SK-N-SH (cell line): ENCODE data around the gene MDM4. TPM values are rescaled to one million over a fixed set of nuclear protein-coding genes. Genes with fewer than 3 reads are reported as not detected.

Experiments
- CTCF ChIA-PET: fragments of 300-600, 350-600 bp; formaldehyde crosslinking; extraction: SDS; loops from one replicate; lab custom pipeline; 2021; lab: Yijun Ruan, JAX
- POLR2A ChIA-PET: fragments of 350-600 bp; sonication (Branson Sonifier 250); formaldehyde crosslinking; extraction: SDS; loops from one replicate; lab custom pipeline; 2020; ENCODE audit warnings: antibody characterized with exemption, inconsistent platforms; lab: Yijun Ruan, JAX
- DNase-seq: peaks from one replicate; pipeline ENCODE4 v3.0.0; 2012
- H2AFZ ChIP-seq: fragments of 200-600 bp; sonication (generic); 2 replicates; pipeline ENCODE4 v1.8.1; 2016; ENCODE audit warnings: antibody characterized with exemption, mild to moderate bottlenecking, low read depth
- H3F3A ChIP-seq: fragments of 200-600 bp; sonication (generic); replicated peaks from 2 replicates; pipeline ENCODE3; 2016; ENCODE audit warnings: antibody characterized with exemption, mild to moderate bottlenecking; ENCODE audit not compliant: insufficient read depth
- H3K27ac ChIP-seq, 2 experiments: fragments of 200-500 bp in 1 of 2; fragments of 200-600 bp in 1 of 2; sonication (Bioruptor generic) in 1 of 2; sonication (generic), shearing (Covaris generic) in 1 of 2; 2 replicates each; pipeline versions ENCODE4 v1.5.1 to v1.6.1; 2014 to 2016; ENCODE audit warnings: low read depth in 2 of 2, inconsistent platforms in 1 of 2, low read length in 1 of 2, mild to moderate bottlenecking in 1 of 2, mixed read lengths in 1 of 2
- H3K27me3 ChIP-seq: fragments of 200-600 bp; sonication (generic), shearing (Covaris generic); 2 replicates; pipeline ENCODE4 v1.6.1; 2016; ENCODE audit warnings: mixed run types; ENCODE audit not compliant: insufficient read depth
- H3K36me3 ChIP-seq, 2 experiments: fragments of 200-500 bp in 1 of 2; fragments of 200-600 bp in 1 of 2; sonication (Bioruptor generic) in 1 of 2; sonication (generic) in 1 of 2; replicated peaks in 1 of 2; 2 replicates each; pipeline versions ENCODE3 to v1.5.1; 2014 to 2016; ENCODE audit warnings: low read length in 1 of 2, mild to moderate bottlenecking in 1 of 2; ENCODE audit not compliant: insufficient read depth in 2 of 2, control insufficient read depth in 1 of 2
- H3K4me1 ChIP-seq, 2 experiments: fragments of 200-500 bp in 1 of 2; fragments of 200-600 bp in 1 of 2; sonication (Bioruptor generic) in 1 of 2; sonication (generic), shearing (Covaris generic) in 1 of 2; 2 replicates each; pipeline versions ENCODE4 v1.5.1 to v1.6.1; 2014 to 2016; ENCODE audit warnings: low read depth in 1 of 2, low read length in 1 of 2, mixed run types in 1 of 2; ENCODE audit not compliant: insufficient read depth in 2 of 2, control insufficient read depth in 1 of 2
- H3K4me2 ChIP-seq: fragments of 200-600 bp; sonication (generic), shearing (Covaris generic); 2 replicates; pipeline ENCODE4 v1.6.1; 2017; ENCODE audit warnings: mixed run types
- H3K4me3 ChIP-seq, 2 experiments: fragments of 200-500 bp in 1 of 2; fragments of 200-600 bp in 1 of 2; sonication (Bioruptor generic) in 1 of 2; sonication (generic), shearing (Covaris generic) in 1 of 2; 2 replicates each; pipeline versions ENCODE4 v1.5.1 to v1.8.1; 2014 to 2016; ENCODE audit warnings: low read depth in 2 of 2, inconsistent platforms in 1 of 2, low read length in 1 of 2, mild to moderate bottlenecking in 1 of 2, mixed read lengths in 1 of 2, moderate library complexity in 1 of 2
- H3K79me2 ChIP-seq: fragments of 200-600 bp; sonication (generic); 2 replicates; pipeline ENCODE4 v1.8.1; 2017; ENCODE audit warnings: mild to moderate bottlenecking; ENCODE audit not compliant: insufficient read depth
- H3K9ac ChIP-seq: fragments of 200-600 bp; sonication (generic); 2 replicates; pipeline ENCODE4 v1.6.1; 2017; ENCODE audit warnings: mixed run types
- H3K9me2 ChIP-seq: fragments of 200-600 bp; sonication (generic); 2 replicates; pipeline ENCODE4 v1.6.1; 2017; ENCODE audit warnings: mixed run types
- H3K9me3 ChIP-seq: fragments of 200-600 bp; sonication (generic); 2 replicates; pipeline ENCODE4 v1.6.1; 2017; ENCODE audit warnings: mixed run types, mild to moderate bottlenecking, moderate library complexity
- H4K20me1 ChIP-seq: fragments of 200-600 bp; sonication (generic); 2 replicates; pipeline ENCODE4 v1.6.1; 2017; ENCODE audit warnings: mild to moderate bottlenecking, mixed run types; ENCODE audit not compliant: insufficient read depth
- ELF1 ChIP-seq: IDR thresholded peaks from 2 replicates; pipeline ENCODE4 v1.4.0; 2012
- EP300 ChIP-seq, 2 experiments: IDR thresholded peaks; 2 replicates each; pipeline versions ENCODE4 v1.4.0 to v1.6.1; 2012; ENCODE audit warnings: borderline replicate concordance in 1 of 2, low read depth in 1 of 2, low read length in 1 of 2
- EZH2phosphoT487 ChIP-seq: fragments of 200-600 bp; sonication (generic); IDR thresholded peaks from 2 replicates; pipeline ENCODE4 v1.6.1; 2017; ENCODE audit warnings: low read depth, mixed run types, mild to moderate bottlenecking, antibody characterized with exemption, moderate library complexity, borderline replicate concordance
- FOSL2 ChIP-seq: IDR thresholded peaks from 2 replicates; pipeline ENCODE4 v1.4.0; 2012; ENCODE audit warnings: low read depth, mild to moderate bottlenecking, moderate library complexity, borderline replicate concordance
- GABPA ChIP-seq: IDR thresholded peaks from 2 replicates; pipeline ENCODE4 v1.4.0; 2012; ENCODE audit warnings: low read depth, mild to moderate bottlenecking
- GATA2 ChIP-seq: sonication (generic); formaldehyde crosslinking; IDR thresholded peaks from 2 replicates; pipeline ENCODE4 v1.5.0; 2020; ENCODE audit warnings: mild to moderate bottlenecking, missing genetic modification reagents
- MEF2A ChIP-seq: IDR thresholded peaks from 2 replicates; pipeline ENCODE4 v1.4.0; 2012; ENCODE audit warnings: low read depth, borderline replicate concordance
- MXI1 ChIP-seq: IDR thresholded peaks from 2 replicates; pipeline ENCODE4 v1.6.1; 2012; ENCODE audit warnings: mild to moderate bottlenecking, low read depth, low read length, improper control_type of control experiment
- NRF1 ChIP-seq: IDR thresholded peaks from 2 replicates; pipeline ENCODE4 v1.6.1; 2012; ENCODE audit warnings: low read depth, mild to moderate bottlenecking, low read length
- POLR2AphosphoS5 ChIP-seq: IDR thresholded peaks from 2 replicates; pipeline ENCODE4 v1.6.1; 2012; ENCODE audit warnings: low read depth, low read length
- RAD21 ChIP-seq: IDR thresholded peaks from 2 replicates; pipeline ENCODE4 v1.6.1; 2012; ENCODE audit warnings: mild to moderate bottlenecking, low read length
- RCOR1 ChIP-seq: fragments of 150-350 bp; IDR thresholded peaks from 2 replicates; pipeline ENCODE4 v1.6.1; 2017; ENCODE audit warnings: antibody characterized with exemption, low read length
- RFX5 ChIP-seq: IDR thresholded peaks from 2 replicates; pipeline ENCODE4 v1.6.1; 2012; ENCODE audit warnings: mild to moderate bottlenecking, improper control_type of control experiment, low read length
- RXRA ChIP-seq: IDR thresholded peaks from 2 replicates; pipeline ENCODE4 v1.4.0; 2012; ENCODE audit warnings: low read depth, mild to moderate bottlenecking, borderline replicate concordance
- SIN3A ChIP-seq: IDR thresholded peaks from 2 replicates; pipeline ENCODE4 v1.6.1; 2012; ENCODE audit warnings: low read depth, mild to moderate bottlenecking, low read length, moderate library complexity, borderline replicate concordance
- SMC3 ChIP-seq: IDR thresholded peaks from 2 replicates; pipeline ENCODE4 v1.6.1; 2012; ENCODE audit warnings: low read depth, low read length, improper control_type of control experiment
- TCF12 ChIP-seq: IDR thresholded peaks from 2 replicates; pipeline ENCODE4 v1.4.0; 2012
- YY1 ChIP-seq: IDR thresholded peaks from 2 replicates; pipeline ENCODE4 v1.4.0; 2012; ENCODE audit warnings: low read depth, mild to moderate bottlenecking
- WGBS: methylation state at CpG from one replicate; pipeline ENCODE4 v1.1.6; 2017; ENCODE audit warnings: low lambda C conversion rate; 5-methylcytosine and 5-hydroxymethylcytosine counted together
- polyA plus RNA-seq, 3 experiments: library from polyadenylated mRNA; depleted of rRNA; stranded (reverse); fragments of >200 nt; gene quantifications; 2 replicates each; pipeline ENCODE4 v1.2.3, GENCODE V29; 2012
- TF ChIP-seq, protein P1 (sequence below): IDR thresholded peaks from 2 replicates; pipeline ENCODE4; 2012
- TF ChIP-seq, protein P2 (sequence below): IDR thresholded peaks from 2 replicates; pipeline ENCODE4 v1.4.0; 2012; ENCODE audit warnings: low read depth, borderline replicate concordance
- TF ChIP-seq, protein P3 (sequence below): fragments of 150-350 bp; IDR thresholded peaks from 2 replicates; pipeline ENCODE4 v1.6.1; 2016; ENCODE audit warnings: mild to moderate bottlenecking, low read depth, low read length
- TF ChIP-seq, protein P4 (sequence below): IDR thresholded peaks from 2 replicates; pipeline ENCODE4 v1.4.0; 2012; ENCODE audit warnings: low read depth, borderline replicate concordance
- TF ChIP-seq, protein P5 (sequence below): IDR thresholded peaks from 2 replicates; pipeline ENCODE4 v1.4.0; 2012; ENCODE audit warnings: low read depth

Gene MDM4
- polyA plus RNA-seq, 1 of the 3 experiments (the other 2 are of a cell fraction), result 6.2 TPM

DNA sequence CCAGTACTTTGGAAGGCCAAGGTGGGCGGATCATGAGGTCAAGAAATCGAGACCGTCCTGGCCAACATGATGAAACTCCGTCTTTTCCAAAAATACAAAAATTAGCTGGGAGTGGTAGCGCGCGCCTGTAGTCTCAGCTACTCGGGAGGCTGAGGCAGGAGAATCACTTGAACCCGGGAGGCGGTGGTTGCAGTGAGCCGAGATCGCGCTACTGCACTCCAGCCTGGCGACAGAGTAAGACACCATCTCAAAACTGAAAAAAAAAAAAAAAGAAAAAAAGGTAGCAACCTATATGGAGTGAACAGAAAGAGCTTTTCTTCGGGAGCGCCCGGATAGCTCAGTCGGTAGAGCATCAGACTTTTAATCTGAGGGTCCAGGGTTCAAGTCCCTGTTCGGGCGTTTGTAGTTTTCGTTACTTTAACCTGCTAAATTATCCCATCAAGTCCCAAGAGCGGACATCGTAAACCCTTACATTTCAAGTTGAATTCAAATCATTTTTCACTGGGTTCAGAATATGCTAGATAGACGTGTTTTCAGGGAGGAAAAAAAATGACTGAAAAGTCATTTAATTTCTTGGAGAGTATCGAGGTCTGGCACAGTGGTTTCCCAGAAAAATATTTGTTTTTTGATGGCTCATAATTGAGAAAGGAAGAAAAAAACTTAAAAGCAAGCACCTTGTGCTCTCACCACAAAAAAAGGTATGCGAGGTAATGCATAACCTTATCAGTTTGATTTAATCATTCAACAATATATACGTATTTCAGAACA, 9.8 kb upstream of the MDM4 start (continued):
- TF ChIP-seq MXI1, result 0 out of 2 replicates have a peak, but pooled peaks have one; percentile 58
- TF ChIP-seq ELF1, result no peak
- no peak for TF ChIP-seq RFX5
- peak; percentile 70 for TF ChIP-seq FOSL2
- TF ChIP-seq, protein P1, sequence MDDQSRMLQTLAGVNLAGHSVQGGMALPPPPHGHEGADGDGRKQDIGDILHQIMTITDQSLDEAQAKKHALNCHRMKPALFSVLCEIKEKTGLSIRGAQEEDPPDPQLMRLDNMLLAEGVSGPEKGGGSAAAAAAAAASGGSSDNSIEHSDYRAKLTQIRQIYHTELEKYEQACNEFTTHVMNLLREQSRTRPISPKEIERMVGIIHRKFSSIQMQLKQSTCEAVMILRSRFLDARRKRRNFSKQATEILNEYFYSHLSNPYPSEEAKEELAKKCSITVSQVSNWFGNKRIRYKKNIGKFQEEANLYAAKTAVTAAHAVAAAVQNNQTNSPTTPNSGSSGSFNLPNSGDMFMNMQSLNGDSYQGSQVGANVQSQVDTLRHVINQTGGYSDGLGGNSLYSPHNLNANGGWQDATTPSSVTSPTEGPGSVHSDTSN, result 0 out of 2 replicates have a peak, but pooled peaks have one; percentile 25
- TF ChIP-seq NRF1, result no peak
- TF ChIP-seq, protein P2, sequence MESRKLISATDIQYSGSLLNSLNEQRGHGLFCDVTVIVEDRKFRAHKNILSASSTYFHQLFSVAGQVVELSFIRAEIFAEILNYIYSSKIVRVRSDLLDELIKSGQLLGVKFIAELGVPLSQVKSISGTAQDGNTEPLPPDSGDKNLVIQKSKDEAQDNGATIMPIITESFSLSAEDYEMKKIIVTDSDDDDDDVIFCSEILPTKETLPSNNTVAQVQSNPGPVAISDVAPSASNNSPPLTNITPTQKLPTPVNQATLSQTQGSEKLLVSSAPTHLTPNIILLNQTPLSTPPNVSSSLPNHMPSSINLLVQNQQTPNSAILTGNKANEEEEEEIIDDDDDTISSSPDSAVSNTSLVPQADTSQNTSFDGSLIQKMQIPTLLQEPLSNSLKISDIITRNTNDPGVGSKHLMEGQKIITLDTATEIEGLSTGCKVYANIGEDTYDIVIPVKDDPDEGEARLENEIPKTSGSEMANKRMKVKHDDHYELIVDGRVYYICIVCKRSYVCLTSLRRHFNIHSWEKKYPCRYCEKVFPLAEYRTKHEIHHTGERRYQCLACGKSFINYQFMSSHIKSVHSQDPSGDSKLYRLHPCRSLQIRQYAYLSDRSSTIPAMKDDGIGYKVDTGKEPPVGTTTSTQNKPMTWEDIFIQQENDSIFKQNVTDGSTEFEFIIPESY, result no peak
- peak; percentile 63; the same call in 1 of the 2 replicates for TF ChIP-seq RCOR1
- no peak for TF ChIP-seq GATA2 (CRISPR knock-in tag)
- no peak for TF ChIP-seq RAD21

DNA sequence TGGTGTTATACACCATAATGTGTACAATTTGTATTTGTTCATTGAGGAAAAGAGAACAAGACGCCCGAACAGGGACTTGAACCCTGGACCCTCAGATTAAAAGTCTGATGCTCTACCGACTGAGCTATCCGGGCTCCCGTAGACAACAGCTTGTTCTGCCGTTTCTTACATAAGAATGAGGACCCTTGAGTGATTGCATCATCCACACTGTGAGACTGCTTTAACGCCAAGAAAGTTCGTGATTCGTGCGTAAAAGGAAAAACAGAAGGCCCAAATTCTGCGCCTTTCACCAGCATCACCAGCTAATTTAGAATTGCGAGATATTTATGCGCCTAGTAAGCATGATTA, 9.3 kb upstream of the MDM4 start:
- peak overlapping the region; percentile 78 for H3K4me2 ChIP-seq
- ChIA-PET CTCF (interaction anchor here (0.8 to 26.2 kb wide), 11 partner anchors 9 to 435 kb away, joined by 3 to 1005 read pairs (median 6); partner anchors contain the start of genes MDM4 and PIK3C2B), POLR2A (interaction anchor here (0.7 to 3.6 kb wide), 5 partner anchors 9 to 23 kb away, joined by 3 to 51 read pairs (median 4); partner anchors contain the start of genes MDM4 and PIK3C2B)
- DNase-seq, result peak; percentile 43
- H3K79me2 ChIP-seq, result no peaks in the 10 kb centered on the region
- peaks cover 3 to 5% of the 10 kb centered on the region in 2 experiments; a peak in 2 of 4 replicates for H3K4me1 ChIP-seq
- H3K9me2 ChIP-seq, result no peaks in the 10 kb centered on the region
- H3K27me3 ChIP-seq, result no peaks in the 10 kb centered on the region
- no peaks in the 10 kb centered on the region for H3K36me3 ChIP-seq
- peak overlapping the region; percentile 77 for H3K9ac ChIP-seq
- no peaks in the 10 kb centered on the region for H3K9me3 ChIP-seq
- peak overlapping the region; percentile 92 to 95 for H3K27ac ChIP-seq
- H3F3A ChIP-seq, result peaks cover 36% of the 10 kb centered on the region
- under 1% methylated on average over 13 of the region's 13 CpGs for WGBS
- H3K4me3 ChIP-seq, result peak overlapping the region; percentile 44 to 72
- peaks cover 3% of the 10 kb centered on the region for H4K20me1 ChIP-seq
- peak overlapping the region; percentile 100 for H2AFZ ChIP-seq
- TF ChIP-seq RXRA (no peak), YY1 (no peak; the same call in 1 of the 2 replicates), FOSL2 (peak; percentile 64), EP300 (IDR thresholded peaks at IDR 0.05; ENCODE audit: borderline replicate concordance in 1 of 2, low read depth in 1 of 2, low read length in 1 of 2) (peak in 1 of 2 experiments; percentile 62; a peak in 1 of 4 replicates), ELF1 (no peak), MEF2A (0 out of 2 replicates have a peak, but pooled peaks have one; percentile 14), SMC3 (no peak), RFX5 (no peak), GABPA (no peak), TCF12 (no peak), RAD21 (no peak), POLR2AphosphoS5 (no peak; the same call in 1 of the 2 replicates), NRF1 (no peak), EZH2phosphoT487 (no peak), SIN3A (no peak)
- TF ChIP-seq, protein P3, sequence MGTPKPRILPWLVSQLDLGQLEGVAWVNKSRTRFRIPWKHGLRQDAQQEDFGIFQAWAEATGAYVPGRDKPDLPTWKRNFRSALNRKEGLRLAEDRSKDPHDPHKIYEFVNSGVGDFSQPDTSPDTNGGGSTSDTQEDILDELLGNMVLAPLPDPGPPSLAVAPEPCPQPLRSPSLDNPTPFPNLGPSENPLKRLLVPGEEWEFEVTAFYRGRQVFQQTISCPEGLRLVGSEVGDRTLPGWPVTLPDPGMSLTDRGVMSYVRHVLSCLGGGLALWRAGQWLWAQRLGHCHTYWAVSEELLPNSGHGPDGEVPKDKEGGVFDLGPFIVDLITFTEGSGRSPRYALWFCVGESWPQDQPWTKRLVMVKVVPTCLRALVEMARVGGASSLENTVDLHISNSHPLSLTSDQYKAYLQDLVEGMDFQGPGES, result no peak
- TF ChIP-seq, protein P2, result no peak
- TF ChIP-seq, protein P4, sequence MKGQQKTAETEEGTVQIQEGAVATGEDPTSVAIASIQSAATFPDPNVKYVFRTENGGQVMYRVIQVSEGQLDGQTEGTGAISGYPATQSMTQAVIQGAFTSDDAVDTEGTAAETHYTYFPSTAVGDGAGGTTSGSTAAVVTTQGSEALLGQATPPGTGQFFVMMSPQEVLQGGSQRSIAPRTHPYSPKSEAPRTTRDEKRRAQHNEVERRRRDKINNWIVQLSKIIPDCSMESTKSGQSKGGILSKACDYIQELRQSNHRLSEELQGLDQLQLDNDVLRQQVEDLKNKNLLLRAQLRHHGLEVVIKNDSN, result no peak
- TF ChIP-seq, protein P5, sequence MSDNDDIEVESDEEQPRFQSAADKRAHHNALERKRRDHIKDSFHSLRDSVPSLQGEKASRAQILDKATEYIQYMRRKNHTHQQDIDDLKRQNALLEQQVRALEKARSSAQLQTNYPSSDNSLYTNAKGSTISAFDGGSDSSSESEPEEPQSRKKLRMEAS, result peak; percentile 41; the same call in 1 of the 2 replicates
